T-helper 1 cell treated with Interleukin-12 subunit alpha and Interleukin-12 subunit beta and Interleukin-4 antibody, amounts not matched to agents 30 μg/mL and 1 μg/mL, for 36 hours (primary cell): ENCODE data around the gene KRTAP12-3.

Experiments
- H3K27ac Mint-ChIP-seq: one replicate; pipeline ENCODE4 v1.8.0; 2021; ENCODE audit warnings: mild to moderate bottlenecking, mixed read lengths
- H3K27me3 Mint-ChIP-seq: one replicate; pipeline ENCODE4 v1.8.0; 2021; ENCODE audit warnings: low read depth, mixed read lengths
- H3K36me3 Mint-ChIP-seq: one replicate; pipeline ENCODE4 v1.8.0; 2021; ENCODE audit warnings: low read depth, mixed read lengths
- H3K4me1 Mint-ChIP-seq: one replicate; pipeline ENCODE4 v1.8.0; 2021; ENCODE audit warnings: low read depth, mixed read lengths
- H3K4me3 Mint-ChIP-seq: one replicate; pipeline ENCODE4 v1.8.0; 2021; ENCODE audit warnings: mild to moderate bottlenecking, moderate library complexity, mixed read lengths
- H3K9me3 Mint-ChIP-seq: one replicate; pipeline ENCODE4 v1.8.0; 2021; ENCODE audit warnings: mixed read lengths

KRTAP12-3 gene

GRCh38 chr21:44706706-44707581, 49.2 kb downstream of the KRTAP12-3 start:
- no peak overlapping the region for H3K27ac Mint-ChIP-seq
- H3K27me3 Mint-ChIP-seq, result peaks cover 85% of the 10 kb centered on the region
- H3K36me3 Mint-ChIP-seq, result peaks cover 7% of the 10 kb centered on the region
- H3K9me3 Mint-ChIP-seq, result peaks cover 6% of the 10 kb centered on the region
- H3K4me1 Mint-ChIP-seq, result peaks cover 11% of the 10 kb centered on the region
- H3K4me3 Mint-ChIP-seq, result no peak overlapping the region
